Skin of body (tissue), 2 donors: ENCODE data around the gene HBD. TPM values are rescaled to one million over a fixed set of nuclear protein-coding genes. Genes with fewer than 3 reads are reported as not detected.

Experiments
- DNase-seq: peaks from one replicate; lab custom pipeline; 2025; lab: John Stamatoyannopoulos, UW
- total RNA-seq: library from RNA; depleted of rRNA; stranded (reverse); fragments of >200 nt; gene quantifications from one replicate; pipeline ENCODE4 v1.2.3, GENCODE V29; 2014

The HBD gene
- total RNA-seq, 1 donor from 2014 or later: not detected

DNA sequence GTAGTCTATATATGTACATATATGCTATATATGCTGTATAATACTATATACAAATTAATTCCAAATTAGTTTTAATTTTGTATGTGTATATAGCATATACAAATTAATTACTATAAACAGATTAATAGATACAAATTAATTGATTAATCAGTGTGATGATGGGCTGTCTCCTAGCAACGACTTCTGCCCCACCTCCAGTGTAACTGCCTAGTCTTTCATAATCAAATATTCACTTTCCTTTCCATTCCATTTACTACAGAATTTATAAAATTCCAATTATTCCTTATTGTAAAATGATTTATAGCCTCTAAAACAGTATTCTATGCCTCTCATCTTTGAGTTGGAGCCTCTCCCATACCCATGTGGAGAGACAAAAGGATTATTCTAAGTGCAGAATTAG lies 976 bp downstream of the HBD start:
- DNase-seq: no peak

DNA sequence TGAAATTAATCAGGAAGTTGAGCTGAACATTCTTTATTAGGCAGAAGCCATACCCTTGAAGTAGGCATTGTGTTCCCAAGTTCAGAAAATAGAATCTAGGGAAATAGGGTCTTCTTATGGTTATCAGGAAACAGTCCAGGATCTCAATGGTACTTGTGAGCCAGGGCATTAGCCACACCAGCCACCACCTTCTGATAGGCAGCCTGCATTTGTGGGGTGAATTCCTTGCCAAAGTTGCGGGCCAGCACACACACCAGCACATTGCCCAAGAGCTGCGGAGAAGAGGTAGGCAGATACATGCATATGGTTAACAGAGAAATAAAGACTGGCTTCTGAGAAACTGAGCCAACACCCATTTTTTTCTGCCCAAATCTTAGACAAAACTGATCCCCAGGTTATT lies 1.5 kb downstream of the HBD start:
- DNase-seq: no peak

DNA sequence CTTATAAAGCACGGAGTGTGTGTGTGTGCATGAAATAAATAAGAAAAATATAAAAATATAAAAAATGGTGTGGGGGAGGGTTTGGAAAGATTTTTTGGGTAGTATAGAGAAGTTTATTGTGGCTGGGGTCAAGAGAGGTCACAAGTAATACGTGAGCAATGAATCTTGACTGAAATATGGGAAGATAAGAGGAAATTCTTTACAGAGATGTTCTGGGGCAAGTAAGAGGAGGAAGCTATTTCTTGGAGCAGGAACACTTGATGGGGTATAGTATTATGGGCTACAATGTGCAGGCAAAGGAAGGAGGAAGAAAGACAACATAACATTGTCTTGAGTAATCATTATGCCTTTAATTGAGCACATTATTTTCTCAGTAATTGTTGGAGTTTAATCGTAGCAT lies 2.1 kb downstream of the HBD start:
- DNase-seq: no peak

DNA sequence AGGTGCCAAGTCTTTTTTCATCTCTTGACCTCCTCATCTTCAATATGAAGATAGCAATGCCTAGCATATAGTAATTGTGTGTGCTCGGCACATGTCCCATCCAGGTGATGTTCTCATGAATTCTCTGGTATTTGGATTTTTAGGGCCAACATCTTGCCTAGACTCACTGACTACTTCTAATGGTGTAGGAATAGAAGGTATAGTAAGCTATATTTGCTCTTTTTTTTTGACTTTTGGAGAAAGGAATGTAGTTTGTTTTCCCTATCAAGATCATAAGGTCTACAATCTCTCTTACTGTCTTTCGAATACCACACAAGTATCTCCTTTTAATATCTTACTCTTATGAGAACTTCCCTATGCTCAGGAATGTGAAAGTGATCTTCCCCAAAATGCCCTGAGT lies 3.2 kb downstream of the HBD start:
- no peak for DNase-seq

DNA sequence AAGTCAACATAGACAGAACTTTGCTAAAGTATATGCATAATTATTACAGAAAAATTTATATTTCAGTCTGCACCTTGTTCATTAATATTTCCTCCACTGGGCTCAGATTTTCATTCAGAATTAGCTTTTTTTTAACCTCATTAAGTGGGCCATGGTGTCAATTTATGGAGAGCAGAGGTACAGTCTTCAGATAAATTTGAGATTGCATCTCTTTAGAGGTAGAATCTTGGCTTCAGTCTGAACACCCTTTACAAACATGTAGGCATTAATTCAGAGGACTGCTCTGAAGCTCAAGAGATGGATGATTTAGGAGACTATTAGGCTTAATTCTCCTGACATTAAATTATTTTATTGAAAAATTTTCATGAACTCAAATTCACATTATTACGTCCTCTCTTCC lies 4.0 kb downstream of the HBD start:
- no peak for DNase-seq

DNA sequence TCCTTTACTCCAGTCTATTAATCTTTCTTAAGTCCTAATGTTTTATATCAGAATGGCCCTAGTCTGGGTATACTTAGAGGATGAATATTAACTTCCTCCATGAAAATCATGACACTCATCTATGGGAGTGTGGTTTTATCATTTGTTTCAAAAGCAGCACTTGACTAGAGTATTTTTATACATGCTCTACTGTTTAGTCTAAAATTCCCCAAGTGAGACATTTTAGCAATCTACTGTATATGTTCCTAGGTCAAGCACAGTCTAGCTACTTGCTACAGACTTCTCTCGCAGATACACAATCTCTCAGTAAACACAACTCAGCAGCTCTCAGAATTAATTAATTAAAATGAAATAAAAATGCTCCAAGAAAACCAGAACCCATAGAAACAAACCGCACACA lies 4.5 kb downstream of the HBD start:
- no peak for DNase-seq

DNA sequence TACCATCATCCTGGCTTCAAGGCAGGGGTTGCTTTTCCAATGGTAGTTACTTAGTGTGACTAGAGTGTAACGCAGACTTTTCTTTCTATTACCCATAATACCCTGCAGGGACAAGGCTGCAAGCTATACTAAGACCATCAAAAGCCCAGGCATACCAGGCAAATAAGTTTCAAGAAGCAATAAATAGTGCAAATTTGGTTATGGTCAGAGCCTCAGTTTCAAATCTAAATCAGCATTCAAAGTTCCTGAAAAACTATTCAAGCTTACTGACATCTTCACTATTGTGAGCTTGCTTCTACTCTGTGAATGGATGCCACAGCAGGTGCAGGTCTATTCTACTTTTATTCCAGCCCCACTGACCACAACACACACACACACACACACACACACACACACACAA lies 4.9 kb downstream of the HBD start:
- DNase-seq: no peak

DNA sequence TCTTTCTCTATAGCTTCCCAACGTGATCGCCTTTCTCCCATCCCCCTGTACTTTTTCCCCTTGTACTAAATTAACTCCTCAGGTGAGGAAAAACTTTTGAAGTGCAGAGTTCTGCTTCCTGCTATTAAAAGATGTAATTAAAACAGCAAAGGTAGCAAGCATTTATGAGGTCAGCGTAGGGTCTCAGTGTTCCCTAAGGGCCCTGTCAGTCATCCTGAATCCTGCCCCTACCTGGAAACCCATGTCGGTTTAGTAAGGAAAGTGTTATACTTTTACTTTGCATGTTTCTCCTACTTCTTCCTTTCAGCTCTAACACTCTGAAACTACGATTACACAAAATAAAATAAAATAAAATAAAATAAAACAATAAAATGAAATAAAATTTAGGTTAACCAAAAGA lies 6.2 kb downstream of the HBD start:
- DNase-seq: no peak

DNA sequence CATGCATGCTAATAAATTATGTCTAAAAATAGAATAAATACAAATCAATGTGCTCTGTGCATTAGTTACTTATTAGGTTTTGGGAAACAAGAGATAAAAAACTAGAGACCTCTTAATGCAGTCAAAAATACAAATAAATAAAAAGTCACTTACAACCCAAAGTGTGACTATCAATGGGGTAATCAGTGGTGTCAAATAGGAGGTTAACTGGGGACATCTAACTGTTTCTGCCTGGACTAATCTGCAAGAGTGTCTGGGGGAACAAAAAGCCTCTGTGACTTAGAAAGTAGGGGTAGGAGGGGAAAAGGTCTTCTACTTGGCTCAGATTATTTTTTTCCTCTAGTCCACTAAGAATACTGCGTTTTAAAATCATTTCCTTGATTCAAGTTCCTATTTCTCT lies 6.6 kb downstream of the HBD start:
- DNase-seq: no peak

DNA sequence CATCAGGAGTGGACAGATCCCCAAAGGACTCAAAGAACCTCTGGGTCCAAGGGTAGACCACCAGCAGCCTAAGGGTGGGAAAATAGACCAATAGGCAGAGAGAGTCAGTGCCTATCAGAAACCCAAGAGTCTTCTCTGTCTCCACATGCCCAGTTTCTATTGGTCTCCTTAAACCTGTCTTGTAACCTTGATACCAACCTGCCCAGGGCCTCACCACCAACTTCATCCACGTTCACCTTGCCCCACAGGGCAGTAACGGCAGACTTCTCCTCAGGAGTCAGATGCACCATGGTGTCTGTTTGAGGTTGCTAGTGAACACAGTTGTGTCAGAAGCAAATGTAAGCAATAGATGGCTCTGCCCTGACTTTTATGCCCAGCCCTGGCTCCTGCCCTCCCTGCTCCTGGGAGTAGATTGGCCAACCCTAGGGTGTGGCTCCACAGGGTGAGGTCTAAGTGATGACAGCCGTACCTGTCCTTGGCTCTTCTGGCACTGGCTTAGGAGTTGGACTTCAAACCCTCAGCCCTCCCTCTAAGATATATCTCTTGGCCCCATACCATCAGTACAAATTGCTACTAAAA lies 7.5 kb downstream of the HBD start, which contains the start of gene HBB:
HBB (minus strand) TSS at position 340 of the 579 bp plus-strand sequence; CDS start at position 290, 50 bp downstream.
- DNase-seq: no peak

DNA sequence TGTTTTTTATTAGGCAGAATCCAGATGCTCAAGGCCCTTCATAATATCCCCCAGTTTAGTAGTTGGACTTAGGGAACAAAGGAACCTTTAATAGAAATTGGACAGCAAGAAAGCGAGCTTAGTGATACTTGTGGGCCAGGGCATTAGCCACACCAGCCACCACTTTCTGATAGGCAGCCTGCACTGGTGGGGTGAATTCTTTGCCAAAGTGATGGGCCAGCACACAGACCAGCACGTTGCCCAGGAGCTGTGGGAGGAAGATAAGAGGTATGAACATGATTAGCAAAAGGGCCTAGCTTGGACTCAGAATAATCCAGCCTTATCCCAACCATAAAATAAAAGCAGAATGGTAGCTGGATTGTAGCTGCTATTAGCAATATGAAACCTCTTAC lies 8.8 kb downstream of the HBD start:
- DNase-seq: no peak

DNA sequence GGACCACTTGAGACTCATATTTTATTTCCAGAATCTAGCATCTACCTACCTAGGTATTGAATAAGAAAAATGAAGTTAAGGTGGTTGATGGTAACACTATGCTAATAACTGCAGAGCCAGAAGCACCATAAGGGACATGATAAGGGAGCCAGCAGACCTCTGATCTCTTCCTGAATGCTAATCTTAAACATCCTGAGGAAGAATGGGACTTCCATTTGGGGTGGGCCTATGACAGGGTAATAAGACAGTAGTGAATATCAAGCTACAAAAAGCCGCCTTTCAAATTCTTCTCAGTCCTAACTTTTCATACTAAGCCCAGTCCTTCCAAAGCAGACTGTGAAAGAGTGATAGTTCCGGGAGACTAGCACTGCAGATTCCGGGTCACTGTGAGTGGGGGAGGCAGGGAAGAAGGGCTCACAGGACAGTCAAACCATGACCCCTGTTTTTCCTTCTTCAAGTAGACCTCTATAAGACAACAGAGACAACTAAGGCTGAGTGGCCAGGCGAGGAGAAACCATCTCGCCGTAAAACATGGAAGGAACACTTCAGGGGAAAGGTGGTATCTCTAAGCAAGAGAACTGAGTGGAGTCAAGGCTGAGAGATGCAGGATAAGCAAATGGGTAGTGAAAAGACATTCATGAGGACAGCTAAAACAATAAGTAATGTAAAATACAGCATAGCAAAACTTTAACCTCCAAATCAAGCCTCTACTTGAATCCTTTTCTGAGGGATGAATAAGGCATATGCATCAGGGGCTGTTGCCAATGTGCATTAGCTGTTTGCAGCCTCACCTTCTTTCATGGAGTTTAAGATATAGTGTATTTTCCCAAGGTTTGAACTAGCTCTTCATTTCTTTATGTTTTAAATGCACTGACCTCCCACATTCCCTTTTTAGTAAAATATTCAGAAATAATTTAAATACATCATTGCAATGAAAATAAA lies 9.5 kb downstream of the HBD start:
- no peak for DNase-seq

DNA sequence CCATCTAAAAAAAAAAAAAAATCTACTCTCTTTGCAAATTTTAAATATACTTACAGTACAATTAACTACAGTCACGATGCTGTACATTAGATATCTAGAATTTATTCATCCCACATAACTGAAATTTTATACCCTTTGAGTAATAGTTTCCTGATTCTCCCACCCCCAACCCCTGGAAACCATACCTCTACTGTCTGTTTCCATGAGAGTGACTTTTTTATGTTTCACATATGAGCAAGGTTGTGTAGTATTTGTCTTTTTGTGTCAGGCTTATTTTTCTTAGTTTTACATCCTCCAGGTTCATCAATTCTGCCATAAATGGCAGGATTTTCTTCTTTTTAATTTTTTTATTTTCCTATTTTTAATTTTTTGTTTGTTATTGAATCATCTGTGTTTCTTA lies 10.6 kb downstream of the HBD start:
- DNase-seq: no peak

DNA sequence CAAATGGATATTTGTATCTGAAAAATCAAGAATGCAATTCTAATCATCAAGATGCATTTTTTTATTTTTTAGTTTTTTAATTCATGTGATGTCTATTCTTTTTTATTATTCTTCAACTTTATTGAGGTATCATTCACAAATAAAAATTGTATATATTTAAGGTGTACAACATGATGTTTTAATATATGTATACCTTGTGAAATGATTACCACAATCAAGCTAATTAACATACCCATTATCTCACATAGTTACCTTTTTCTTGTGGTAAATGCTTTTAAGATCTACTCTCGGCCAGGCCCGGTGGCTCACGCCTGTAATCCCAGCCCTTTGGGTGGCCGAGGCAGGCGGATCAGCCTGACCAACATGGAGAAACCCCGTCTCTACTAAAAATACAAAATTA lies 11.1 kb downstream of the HBD start:
- no peak for DNase-seq

DNA sequence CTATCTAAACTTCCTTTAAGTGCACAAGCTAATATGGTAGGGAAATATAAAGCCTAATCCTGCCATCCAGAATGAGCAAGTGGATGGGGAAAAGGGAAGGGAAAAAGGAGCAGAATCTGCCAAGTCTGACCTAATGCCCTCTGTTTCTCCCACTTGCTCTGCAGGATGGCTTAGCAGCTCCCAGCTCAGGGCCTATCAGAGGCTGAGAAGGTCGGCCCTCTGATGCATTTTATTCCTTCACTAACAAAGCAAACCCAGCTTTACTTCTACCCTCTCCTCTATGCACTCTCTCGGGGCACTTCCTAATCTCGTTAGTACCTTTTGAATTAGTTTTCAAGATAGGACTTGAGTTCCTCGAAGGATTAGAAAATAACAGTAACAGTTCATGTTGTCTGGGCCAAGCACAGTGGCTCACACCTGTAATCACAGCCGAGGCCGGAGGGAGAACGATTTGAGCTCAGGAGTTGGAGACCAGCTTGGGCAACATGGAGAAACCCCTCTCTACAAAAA lies 23.9 kb downstream of the HBD start:
- no peak for DNase-seq

DNA sequence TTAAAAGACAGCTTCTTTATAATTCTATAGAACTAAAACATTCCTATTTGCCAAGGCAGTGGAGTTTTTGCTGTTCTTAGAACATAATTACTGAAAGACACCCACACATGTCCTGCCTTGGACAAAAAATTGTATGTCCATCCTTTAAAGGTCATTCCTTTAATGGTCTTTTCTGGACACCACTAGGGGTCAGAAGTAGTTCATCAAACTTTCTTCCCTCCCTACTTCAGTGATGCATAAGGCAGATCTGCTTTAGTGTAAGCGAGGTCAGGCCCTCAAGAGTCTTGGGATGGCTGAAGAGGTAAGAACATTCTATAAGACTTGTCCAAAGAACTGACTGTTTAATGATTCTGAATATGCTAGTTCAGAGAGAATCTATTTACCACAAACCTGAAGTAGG lies 29.5 kb downstream of the HBD start:
- no peak for DNase-seq

DNA sequence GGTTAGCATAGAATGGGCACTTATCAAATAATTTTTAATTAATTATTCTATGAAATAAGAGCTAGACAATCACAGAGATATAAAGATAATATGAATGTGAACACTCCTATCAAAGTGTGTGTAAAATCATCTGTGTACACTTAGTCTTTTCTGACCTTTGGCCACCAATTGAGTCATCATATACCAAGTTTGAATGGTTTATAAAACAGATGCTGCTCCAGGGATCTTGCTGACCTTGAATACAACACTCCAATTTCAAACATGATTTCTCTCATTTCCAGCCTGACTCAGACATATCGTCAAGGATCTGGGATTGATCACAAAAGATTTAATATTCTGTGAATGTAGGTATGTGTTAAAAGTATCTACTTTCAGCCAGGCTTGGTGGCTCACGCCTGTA lies 30.9 kb downstream of the HBD start:
- DNase-seq: no peak

DNA sequence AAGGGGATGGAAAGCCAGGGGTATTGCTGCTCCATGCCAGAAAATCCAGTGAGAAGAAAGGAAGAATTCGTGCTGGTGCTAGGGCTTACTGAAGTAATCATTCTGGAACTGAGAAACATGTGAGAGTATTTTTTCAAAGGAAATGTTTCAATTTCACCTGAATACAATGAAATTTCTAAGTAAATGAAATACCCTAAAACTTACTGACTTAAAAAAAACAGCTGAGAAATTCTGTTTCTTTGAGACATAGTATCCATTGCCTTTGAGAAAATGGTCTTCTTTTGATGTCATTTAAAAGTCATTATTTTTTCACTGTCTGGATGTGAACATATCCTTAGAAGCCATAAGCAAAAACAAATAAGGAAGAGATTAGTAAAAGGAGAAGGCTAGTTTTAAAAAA lies 33.7 kb downstream of the HBD start, which contains the start of gene OR51V1:
OR51V1 (minus strand) TSS at position 101 of the 400 bp plus-strand sequence; CDS start at position 101, 0 bp downstream.
- DNase-seq: no peak

DNA sequence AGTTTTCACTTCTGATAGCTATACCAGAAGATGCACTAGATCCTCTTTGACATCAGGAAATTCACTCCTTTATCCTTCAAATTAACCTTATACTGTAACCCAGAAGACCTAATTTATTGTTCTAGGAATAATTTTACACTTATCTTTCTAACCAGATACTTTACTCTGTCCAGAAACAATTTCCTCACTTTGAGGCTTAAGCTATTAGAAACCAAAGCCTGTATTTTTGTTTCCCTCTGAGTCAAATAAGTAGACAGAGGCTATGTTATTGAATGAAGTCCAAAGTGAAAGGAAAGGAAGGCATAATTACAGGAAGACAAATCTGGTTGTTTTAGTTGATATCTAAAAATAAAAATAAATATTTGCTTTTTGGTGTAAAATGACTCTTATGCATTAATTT lies 36.0 kb downstream of the HBD start:
- no peak for DNase-seq

DNA sequence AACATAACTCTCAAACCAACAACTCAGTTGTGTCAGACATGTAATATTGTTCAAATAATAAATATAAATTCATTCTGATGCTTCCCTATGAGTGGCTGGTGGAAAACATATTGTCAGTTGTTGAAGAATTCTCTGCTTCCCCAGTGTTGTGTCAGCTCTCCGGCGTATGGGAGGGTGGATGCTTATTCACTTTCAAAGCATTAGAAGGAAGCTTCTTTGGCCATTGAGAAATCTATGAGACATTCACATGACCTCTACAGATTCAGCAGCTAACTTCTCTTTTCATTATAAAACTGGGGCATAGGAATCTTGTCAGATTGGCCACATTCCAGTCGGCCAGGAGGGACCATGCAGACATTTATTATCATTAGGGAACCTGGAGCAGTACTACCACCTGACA lies 36.7 kb downstream of the HBD start:
- no peak for DNase-seq

DNA sequence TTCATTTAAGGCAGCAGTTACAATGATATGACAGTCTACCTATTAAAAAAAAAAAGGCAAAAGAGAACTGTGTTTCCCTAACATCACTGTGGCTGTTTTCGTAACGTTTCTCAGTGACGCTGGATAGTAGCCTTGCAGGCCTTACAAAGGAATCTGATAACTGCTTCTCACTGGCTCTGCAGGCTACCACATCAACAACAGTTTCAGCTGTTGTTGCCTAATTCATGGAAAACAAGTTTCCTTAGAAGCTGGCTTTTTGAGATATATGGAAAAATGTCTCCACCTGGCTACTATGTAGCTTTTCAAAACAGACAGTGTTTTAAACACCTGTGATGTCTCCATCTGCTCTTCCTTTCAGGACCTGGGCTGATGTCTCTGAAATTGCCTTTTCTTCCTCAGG lies 37.6 kb downstream of the HBD start:
- DNase-seq: no peak

DNA sequence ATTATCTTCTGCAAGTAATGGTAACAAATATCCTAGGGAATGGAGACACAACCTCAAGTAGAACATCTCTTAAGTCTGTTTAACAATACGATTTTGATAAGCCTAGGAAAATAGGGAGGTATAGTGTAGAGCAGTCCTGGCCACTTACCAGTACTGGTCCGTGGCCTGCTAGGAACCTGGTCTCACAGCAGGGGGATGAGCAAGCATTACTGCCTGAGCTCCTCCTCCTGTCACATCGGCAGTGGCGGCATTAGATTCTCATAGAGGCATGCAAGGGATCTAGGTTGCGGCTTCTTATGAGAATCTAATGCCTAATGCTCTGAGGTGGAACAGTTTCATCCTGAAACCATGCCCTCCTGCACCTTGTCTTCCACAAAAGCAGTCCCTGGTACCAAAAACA lies 38.2 kb downstream of the HBD start:
- no peak for DNase-seq

DNA sequence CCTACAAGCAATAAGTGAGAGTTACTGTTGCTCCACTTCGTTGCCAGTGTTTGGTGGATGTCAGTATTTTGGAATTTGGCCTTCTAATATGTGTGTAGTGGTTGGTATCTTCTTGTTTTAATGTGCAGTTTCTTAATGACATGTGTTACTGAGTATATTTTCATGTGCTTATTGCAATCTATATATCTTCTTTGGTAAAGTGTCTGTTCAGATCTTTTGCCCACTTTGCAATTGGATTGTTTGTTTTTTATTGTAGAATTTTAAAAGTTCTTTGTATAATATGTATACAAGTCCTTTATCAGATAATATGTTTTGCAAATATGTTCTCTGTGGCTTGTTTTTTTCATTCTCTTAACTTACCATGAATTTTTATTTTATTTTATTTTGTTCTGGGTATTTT lies 41.5 kb downstream of the HBD start:
- no peak for DNase-seq
